Sigmoid colon (tissue), 4 donors: ENCODE results near the gene PTGER1.
"Not testable (repeated sequence)": the region's sequence is repeated elsewhere in the genome, so short reads cannot be mapped to it uniquely, and the experiment has no call there.

Source experiments
- CTCF ChIP-seq, 4 experiments: fragments of 450-650 bp in 3 of 4; fragments of 200-600 bp in 1 of 4; IDR thresholded peaks; one replicate each; pipeline ENCODE4 v1.5.1; 2016 to 2019; ENCODE audit warnings: antibody characterized with exemption in 4 of 4, mild to moderate bottlenecking in 3 of 4, moderate library complexity in 2 of 4
- POLR2AphosphoS5 ChIP-seq, 4 donors: sonication (generic); formaldehyde crosslinking; IDR thresholded peaks; one replicate each; pipeline ENCODE4 v1.6.1; 2017; ENCODE audit warnings: antibody characterized with exemption in 4 of 4

DNA sequence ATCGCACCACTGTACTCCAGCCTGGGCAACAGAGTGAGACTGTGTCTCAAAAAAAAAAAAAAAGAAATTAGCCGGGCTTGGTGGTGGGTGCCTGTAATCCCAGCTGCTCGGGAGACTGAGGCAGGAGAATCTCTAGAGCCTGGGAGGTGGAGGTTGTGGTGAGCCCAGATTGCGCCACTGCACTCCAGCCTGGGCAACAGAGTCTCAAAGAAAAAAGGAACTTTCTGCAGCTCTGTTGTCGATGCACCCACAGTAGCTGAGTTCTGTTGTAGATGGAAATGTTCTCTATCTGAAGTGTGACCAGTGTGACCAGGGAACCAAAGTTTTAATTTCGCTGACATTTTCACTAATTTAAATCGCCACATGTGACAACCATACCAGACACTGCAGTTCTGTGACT is 12.8 kb downstream of the PTGER1 start:
- not testable (repeated sequence) for TF ChIP-seq CTCF, POLR2AphosphoS5 (IDR thresholded peaks at IDR 0.05)
